H9 (cell line): ENCODE measurements around the gene MMP25. TPM values are rescaled to one million over a fixed set of nuclear protein-coding genes. Genes with fewer than 3 reads are reported as not detected.
"Not testable (repeated sequence)": the region's sequence is repeated elsewhere in the genome, so short reads cannot be mapped to it uniquely, and the experiment has no call there.

Experiments
- DNase-seq: peaks from one replicate; pipeline ENCODE4 v3.0.0-alpha.2; 2017
- H2AFZ ChIP-seq: one replicate; pipeline ENCODE4 v1.6.1; 2013; ENCODE audit warnings: mild to moderate bottlenecking, low read length, control low read depth, moderate library complexity
- H2AK5ac ChIP-seq: 2 replicates; pipeline ENCODE4 v1.6.1; 2013; ENCODE audit warnings: low read length, control low read depth, mixed read lengths; ENCODE audit not compliant: insufficient read length
- H2BK120ac ChIP-seq: one replicate; pipeline ENCODE4 v1.6.1; 2013; ENCODE audit warnings: low read depth, mild to moderate bottlenecking, low read length, control low read depth, inconsistent platforms; ENCODE audit not compliant: poor library complexity, severe bottlenecking
- H2BK12ac ChIP-seq: 2 replicates; pipeline ENCODE4 v1.6.1; 2013; ENCODE audit warnings: low read length, control low read depth, mixed read lengths, low read depth; ENCODE audit not compliant: insufficient read length
- H2BK15ac ChIP-seq: 2 replicates; pipeline ENCODE4 v1.6.1; 2013; ENCODE audit warnings: low read depth, low read length, control low read depth
- H2BK20ac ChIP-seq: one replicate; pipeline ENCODE4 v1.6.1; 2013; ENCODE audit warnings: low read depth, mild to moderate bottlenecking, low read length, control low read depth, inconsistent platforms; ENCODE audit not compliant: poor library complexity, severe bottlenecking
- H2BK5ac ChIP-seq: 2 replicates; pipeline ENCODE4 v1.6.1; 2013; ENCODE audit warnings: low read length, control low read depth, mixed read lengths; ENCODE audit not compliant: insufficient read length
- H3K14ac ChIP-seq: 2 replicates; pipeline ENCODE4 v1.6.1; 2013; ENCODE audit warnings: low read length, control low read depth; ENCODE audit not compliant: insufficient read depth
- H3K18ac ChIP-seq: 2 replicates; pipeline ENCODE4 v1.6.1; 2013; ENCODE audit warnings: low read depth, mild to moderate bottlenecking, mixed read lengths, low read length, control low read depth; ENCODE audit not compliant: insufficient read length
- H3K23ac ChIP-seq: 2 replicates; pipeline ENCODE4 v1.6.1; 2013; ENCODE audit warnings: low read length, control low read depth, mixed read lengths, low read depth; ENCODE audit not compliant: insufficient read length
- H3K23me2 ChIP-seq: 2 replicates; pipeline ENCODE4 v1.6.1; 2013; ENCODE audit warnings: low read depth, mild to moderate bottlenecking, mixed read lengths, low read length, control low read depth; ENCODE audit not compliant: insufficient read length, poor library complexity, severe bottlenecking
- H3K27ac ChIP-seq: 2 replicates; pipeline ENCODE4 v1.5.1; 2013; ENCODE audit warnings: low read length, control low read depth, mixed read lengths, low read depth; ENCODE audit not compliant: insufficient read length
- H3K27me3 ChIP-seq: 2 replicates; pipeline ENCODE4 v1.6.1; 2013; ENCODE audit warnings: low read length, control low read depth, inconsistent platforms; ENCODE audit not compliant: insufficient read depth
- H3K4ac ChIP-seq: 2 replicates; pipeline ENCODE4 v1.6.1; 2013; ENCODE audit warnings: low read depth, mild to moderate bottlenecking, control low read depth, inconsistent platforms, low read length, moderate library complexity
- H3K4me1 ChIP-seq: 2 replicates; pipeline ENCODE4 v1.6.1; 2013; ENCODE audit warnings: low read length, control low read depth, inconsistent platforms; ENCODE audit not compliant: insufficient read depth
- H3K4me2 ChIP-seq: 2 replicates; pipeline ENCODE4 v1.6.1; 2013; ENCODE audit warnings: low read length, control low read depth, mixed read lengths; ENCODE audit not compliant: insufficient read length, insufficient read depth
- H3K56ac ChIP-seq: 2 replicates; pipeline ENCODE4 v1.6.1; 2013; ENCODE audit warnings: low read depth, mild to moderate bottlenecking, mixed read lengths, low read length, control low read depth; ENCODE audit not compliant: insufficient read length
- H3K79me1 ChIP-seq: 2 replicates; pipeline ENCODE4 v1.6.1; 2013; ENCODE audit warnings: low read depth, mild to moderate bottlenecking, moderate library complexity, low read length, control low read depth, inconsistent platforms; ENCODE audit not compliant: insufficient read depth, poor library complexity, severe bottlenecking
- H3K79me2 ChIP-seq: 2 replicates; pipeline ENCODE4 v1.6.1; 2013; ENCODE audit warnings: low read length, control low read depth, inconsistent platforms; ENCODE audit not compliant: insufficient read depth
- H3K9ac ChIP-seq: 2 replicates; pipeline ENCODE4 v1.6.1; 2013; ENCODE audit warnings: low read length, control low read depth, mixed read lengths; ENCODE audit not compliant: insufficient read length; ENCODE audit errors: extremely low read depth
- H3K9me3 ChIP-seq: one replicate; pipeline ENCODE4 v1.6.1; 2013; ENCODE audit warnings: low read depth, low read length, inconsistent platforms; ENCODE audit not compliant: control insufficient read depth
- H3T11ph ChIP-seq: one replicate; pipeline ENCODE4 v1.6.1; 2013; ENCODE audit warnings: mild to moderate bottlenecking, low read length, control low read depth, inconsistent platforms
- H4K20me1 ChIP-seq: one replicate; pipeline ENCODE4 v1.6.1; 2013; ENCODE audit not compliant: control insufficient read depth, insufficient read length, insufficient read depth
- H4K5ac ChIP-seq: 2 replicates; pipeline ENCODE4 v1.6.1; 2013; ENCODE audit warnings: low read depth, mild to moderate bottlenecking, mixed read lengths, low read length, control low read depth; ENCODE audit not compliant: insufficient read length
- H4K8ac ChIP-seq: replicated peaks from 2 replicates; pipeline ENCODE4 v1.6.1; 2013; ENCODE audit warnings: low read length, control low read depth, mixed read lengths, low read depth; ENCODE audit not compliant: insufficient read length
- H4K91ac ChIP-seq: 2 replicates; pipeline ENCODE4 v1.6.1; 2013; ENCODE audit warnings: low read depth, mild to moderate bottlenecking, moderate library complexity, mixed read lengths, low read length, control low read depth; ENCODE audit not compliant: insufficient read length
- H3K27ac Mint-ChIP-seq, 3 experiments: 2 replicates in 2 of 3; 3 replicates in 1 of 3; pipeline ENCODE4 v1.8.0; 2020 to 2021; ENCODE audit warnings: mixed read lengths in 3 of 3, mild to moderate bottlenecking in 1 of 3, moderate library complexity in 1 of 3
- H3K27me3 Mint-ChIP-seq: 2 replicates; pipeline ENCODE4 v1.8.0; 2021; ENCODE audit warnings: low read depth, mild to moderate bottlenecking, moderate library complexity, mixed read lengths
- H3K36me3 Mint-ChIP-seq, 3 experiments: 2 replicates in 2 of 3; 3 replicates in 1 of 3; pipeline ENCODE4 v1.8.0; 2020 to 2021; ENCODE audit warnings: low read depth in 3 of 3, mixed read lengths in 3 of 3; ENCODE audit not compliant: insufficient read depth in 1 of 3
- H3K4me1 Mint-ChIP-seq, 2 experiments: 2 replicates each; pipeline ENCODE4 v1.8.0; 2020; ENCODE audit warnings: mixed read lengths in 2 of 2
- H3K4me3 Mint-ChIP-seq, 2 experiments: 2 replicates in 1 of 2; 3 replicates in 1 of 2; pipeline ENCODE4 v1.8.0; 2020 to 2021; ENCODE audit warnings: mild to moderate bottlenecking in 2 of 2, mixed read lengths in 2 of 2, moderate library complexity in 1 of 2
- H3K9me3 Mint-ChIP-seq, 2 experiments: 2 replicates in 1 of 2; 3 replicates in 1 of 2; pipeline ENCODE4 v1.8.0; 2020; ENCODE audit warnings: mild to moderate bottlenecking in 2 of 2, mixed read lengths in 2 of 2, moderate library complexity in 1 of 2
- CTCF ChIP-seq: fragments of 200-600 bp; sonication (generic); conservative IDR thresholded peaks from 3 replicates; pipeline ENCODE4 v1.8.0; 2021; ENCODE audit warnings: antibody characterized with exemption, mild to moderate bottlenecking
- WGBS: extraction: QIAGEN DNeasy Blood & Tissue Kit; methylation state at CpG from one replicate; pipeline ENCODE4 v1.1.7; 2013; ENCODE audit warnings: missing lambda C conversion rate, low lambda C conversion rate, mixed read lengths; ENCODE audit not compliant: insufficient read length; ENCODE audit errors: extremely low coverage; 5-methylcytosine and 5-hydroxymethylcytosine counted together
- total RNA-seq: library from RNA; stranded (reverse); gene quantifications from 2 replicates; pipeline ENCODE4 v1.2.1, GENCODE V29; 2021

The MMP25 gene
- total RNA-seq, 1 experiment from 2014 or later = 13.5 TPM

- Histone ChIP-seq H4K8ac (no peak overlapping the region), H2BK120ac (no peak overlapping the region), H3K9ac (no peak overlapping the region), H3K4me2 (no peak overlapping the region), H2BK15ac (no peak overlapping the region), H3K56ac (no peak overlapping the region), H3K23me2 (no peaks in the 10 kb centered on the region), H4K20me1 (no peaks in the 10 kb centered on the region), H2BK20ac (no peak overlapping the region), H3K4me1 (no peaks in the 10 kb centered on the region), H3T11ph (no peak overlapping the region), H3K18ac (no peak overlapping the region), H2BK5ac (no peak overlapping the region), H3K14ac (no peak overlapping the region), H4K91ac (no peak overlapping the region), H4K5ac (no peak overlapping the region), H3K23ac (no peak overlapping the region), H3K27me3 (no peaks in the 10 kb centered on the region), H2AFZ (no peak overlapping the region), H3K79me1 (no peaks in the 10 kb centered on the region), H2BK12ac (no peak overlapping the region), H3K79me2 (no peaks in the 10 kb centered on the region), H3K4ac (no peak overlapping the region), H2AK5ac (no peak overlapping the region), H3K27ac (no peak overlapping the region), H3K9me3 (no peaks in the 10 kb centered on the region)
- WGBS = no CpG with 5 or more reads among the region's 17 CpGs
- Mint-ChIP-seq H3K27me3 (peaks cover 4% of the 10 kb centered on the region), H3K36me3 (peaks cover 0 to 24% (median 3%) of the 10 kb centered on the region in 3 experiments; a peak in 3 of 7 replicates), H3K9me3 (no peaks in the 10 kb centered on the region), H3K4me1 (peaks cover 13 to 15% of the 10 kb centered on the region in 2 experiments), H3K27ac (no peak overlapping the region), H3K4me3 (no peak overlapping the region)
- DNase-seq = no peak
- no peak for TF ChIP-seq CTCF
These were observed 33.7 kb downstream of the MMP25 start for GRCh38 chr16:3080024-3080423.

GRCh38 chr16:3081957-3082356 is 35.6 kb downstream of the MMP25 start:
- not testable (repeated sequence) for H3K9ac ChIP-seq, H3K4me1 Mint-ChIP-seq, H3K14ac ChIP-seq, H3K4me3 Mint-ChIP-seq, H2AFZ ChIP-seq, H3K27ac ChIP-seq, H2BK12ac ChIP-seq, H3K23me2 ChIP-seq, H3K4me1 ChIP-seq, H2BK5ac ChIP-seq, H3K79me2 ChIP-seq, H4K8ac ChIP-seq, H2BK20ac ChIP-seq, H4K20me1 ChIP-seq, H3K9me3 ChIP-seq, H3K18ac ChIP-seq, H3K4ac ChIP-seq, H2AK5ac ChIP-seq, H3K79me1 ChIP-seq, H3K27me3 Mint-ChIP-seq, H4K91ac ChIP-seq, H3K27me3 ChIP-seq, H3T11ph ChIP-seq, H3K9me3 Mint-ChIP-seq, DNase-seq, H2BK120ac ChIP-seq, H4K5ac ChIP-seq, H3K23ac ChIP-seq, H3K4me2 ChIP-seq, H2BK15ac ChIP-seq, H3K27ac Mint-ChIP-seq, H3K56ac ChIP-seq
- WGBS = no CpG with 5 or more reads among the region's 13 CpGs
- peaks cover 0 to 36% (median 3%) of the 10 kb centered on the region in 3 experiments; a peak in 3 of 7 replicates for H3K36me3 Mint-ChIP-seq
